Esophagus mucosa (tissue), 1 donor: ENCODE data around the gene FECH. TPM values are rescaled to one million over a fixed set of nuclear protein-coding genes. Genes with fewer than 3 reads are reported as not detected.
"Not testable (repeated sequence)": the region's sequence is repeated elsewhere in the genome, so short reads cannot be mapped to it uniquely, and the experiment has no call there.

ENCODE experiments used
- ATAC-seq: fragments of 200-7000 bp; cut with Tn5 transposase; one replicate; pipeline ENCODE4 v1.9.1; 2020
- total RNA-seq: library from RNA; stranded (reverse); gene quantifications from one replicate; pipeline ENCODE4 v1.2.4, GENCODE V29; 2023
- donor health status: DM: yes; HTN: yes; CAD: no.

FECH gene, protein sequence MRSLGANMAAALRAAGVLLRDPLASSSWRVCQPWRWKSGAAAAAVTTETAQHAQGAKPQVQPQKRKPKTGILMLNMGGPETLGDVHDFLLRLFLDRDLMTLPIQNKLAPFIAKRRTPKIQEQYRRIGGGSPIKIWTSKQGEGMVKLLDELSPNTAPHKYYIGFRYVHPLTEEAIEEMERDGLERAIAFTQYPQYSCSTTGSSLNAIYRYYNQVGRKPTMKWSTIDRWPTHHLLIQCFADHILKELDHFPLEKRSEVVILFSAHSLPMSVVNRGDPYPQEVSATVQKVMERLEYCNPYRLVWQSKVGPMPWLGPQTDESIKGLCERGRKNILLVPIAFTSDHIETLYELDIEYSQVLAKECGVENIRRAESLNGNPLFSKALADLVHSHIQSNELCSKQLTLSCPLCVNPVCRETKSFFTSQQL
- total RNA-seq, result 21.9 TPM

DNA sequence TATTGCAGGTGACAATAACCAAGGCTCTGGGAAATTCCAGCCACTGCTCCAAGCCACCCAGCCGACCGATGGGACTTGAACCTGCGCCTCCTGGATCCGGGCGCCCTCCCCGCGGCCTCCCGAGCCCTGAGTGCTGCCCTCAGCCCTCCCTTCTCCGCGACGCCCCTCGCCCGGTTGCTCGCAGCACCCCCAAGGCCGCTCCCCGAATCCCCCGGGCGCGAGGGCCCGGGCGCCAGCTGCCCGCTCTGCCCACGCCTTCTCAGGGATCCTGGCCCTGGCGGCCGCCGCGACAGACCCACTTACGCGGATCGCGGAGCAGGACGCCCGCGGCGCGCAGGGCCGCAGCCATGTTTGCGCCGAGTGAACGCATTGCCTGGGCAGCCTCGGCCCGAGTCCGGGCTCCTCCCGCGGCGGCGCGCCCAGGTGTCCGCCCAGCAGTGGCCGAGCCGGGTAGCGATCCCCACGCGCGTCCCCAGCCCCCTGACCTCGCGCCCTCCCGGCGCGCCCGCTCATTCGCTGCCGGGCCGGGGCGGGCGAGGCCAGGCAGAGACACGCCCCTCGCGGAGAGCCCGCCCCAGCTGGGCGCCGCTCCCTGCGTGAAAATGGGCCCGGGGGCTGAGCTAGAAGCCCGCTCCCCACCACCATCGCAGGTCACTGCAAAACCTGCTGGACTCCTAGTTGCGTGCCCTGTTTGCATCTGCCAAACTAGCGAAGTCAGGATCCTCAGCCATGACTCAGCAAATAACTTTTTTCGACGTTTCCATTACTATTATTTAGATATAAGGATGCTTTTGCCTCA, at the start of gene FECH:
Gene FECH (minus strand): TSS at position 452 of the 799 bp plus-strand sequence. CDS start 82 bp downstream, at position 370.
- peak; percentile 91 for ATAC-seq

- no peak for ATAC-seq
Measured at GRCh38 chr18:57635003-57635822, 48.7 kb upstream of the FECH start.

DNA sequence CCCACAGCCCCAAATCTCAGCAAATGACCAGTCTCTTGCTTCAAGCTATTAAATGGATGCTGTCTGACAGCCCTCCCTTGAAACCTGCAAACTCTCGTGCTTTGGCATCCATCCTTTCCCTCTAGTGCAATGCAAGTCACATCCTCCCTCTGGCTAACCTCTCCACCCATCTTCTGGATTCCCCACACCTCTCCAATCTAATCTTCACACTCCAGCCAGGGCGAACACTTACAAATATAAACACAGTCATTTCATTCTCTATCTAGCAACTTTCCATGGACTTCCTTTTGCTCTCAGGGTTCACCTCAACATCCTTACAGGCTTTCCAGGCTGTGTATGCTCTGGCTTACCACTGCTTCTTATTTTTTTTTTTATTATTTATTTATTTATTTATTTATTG, 45.2 kb upstream of the FECH start:
- no peak for ATAC-seq

- ATAC-seq, result peak; percentile 3
Measured at GRCh38 chr18:57630754-57631595, 44.5 kb upstream of the FECH start.

GRCh38 chr18:57630002-57630753, 43.7 kb upstream of the FECH start:
- ATAC-seq, result peak; percentile 99

DNA sequence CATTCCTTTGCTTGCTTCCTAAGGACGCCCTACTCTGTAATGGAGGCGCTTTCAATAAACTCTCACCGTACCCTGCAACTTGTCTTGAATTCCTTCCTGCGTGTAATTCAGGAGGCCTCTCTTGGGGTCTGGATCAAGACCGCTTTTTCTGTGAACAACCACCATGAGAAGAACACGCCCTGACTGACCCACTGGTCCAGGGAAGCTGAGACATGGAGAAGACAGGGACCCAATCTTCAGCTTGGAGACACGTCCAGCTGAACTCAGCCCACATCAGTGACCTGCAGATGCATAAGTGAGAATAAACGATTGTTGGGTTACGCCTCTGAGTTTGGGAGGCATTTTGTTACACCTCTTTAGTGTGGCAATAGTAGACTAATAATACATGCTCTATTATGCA, 42.9 kb upstream of the FECH start:
- ATAC-seq, result peak; percentile 3

GRCh38 chr18:57627488-57627887, 41.0 kb upstream of the FECH start:
- ATAC-seq, result no peak

- ATAC-seq, result no peak
Measured at GRCh38 chr18:57624988-57625387, 38.5 kb upstream of the FECH start.

DNA sequence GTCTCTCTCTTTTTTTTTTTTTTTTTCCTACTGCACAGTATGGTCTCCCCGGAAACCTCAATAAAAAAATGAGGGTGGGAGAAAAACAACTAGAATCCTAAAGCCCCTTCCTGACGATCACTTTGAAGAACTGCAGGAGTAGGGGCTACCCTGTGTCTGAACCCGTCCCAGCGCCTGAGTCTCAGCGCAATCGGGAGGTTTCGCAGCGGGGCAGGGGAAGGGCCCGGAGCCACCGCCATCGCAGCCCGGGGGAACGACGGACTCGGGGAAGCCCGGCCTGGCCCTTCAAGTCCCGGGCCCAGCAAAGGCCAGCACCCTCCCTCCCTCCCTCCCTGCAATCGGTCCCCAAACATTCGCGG, 34.7 kb upstream of the FECH start:
- ATAC-seq, result peak; percentile 38

DNA sequence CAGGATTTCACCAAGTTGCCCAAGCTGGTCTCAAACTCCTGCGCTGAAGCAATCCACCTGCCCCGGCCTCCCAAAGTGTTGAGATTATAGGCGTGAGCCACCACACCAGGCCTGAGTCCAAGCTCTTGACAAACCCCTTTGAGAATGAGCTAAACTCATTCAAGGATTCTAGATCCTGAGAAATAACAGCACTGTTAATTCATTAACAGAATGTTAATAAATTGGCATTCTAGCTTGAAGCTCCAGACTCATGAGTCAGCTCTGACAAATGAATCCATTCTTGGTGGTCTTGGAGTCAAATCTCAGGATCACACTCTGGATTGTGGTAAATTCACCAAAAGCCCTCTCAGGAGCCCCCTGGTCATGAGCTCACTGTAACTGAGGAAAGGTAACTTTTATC, 33.4 kb upstream of the FECH start:
- ATAC-seq, result no peak

DNA sequence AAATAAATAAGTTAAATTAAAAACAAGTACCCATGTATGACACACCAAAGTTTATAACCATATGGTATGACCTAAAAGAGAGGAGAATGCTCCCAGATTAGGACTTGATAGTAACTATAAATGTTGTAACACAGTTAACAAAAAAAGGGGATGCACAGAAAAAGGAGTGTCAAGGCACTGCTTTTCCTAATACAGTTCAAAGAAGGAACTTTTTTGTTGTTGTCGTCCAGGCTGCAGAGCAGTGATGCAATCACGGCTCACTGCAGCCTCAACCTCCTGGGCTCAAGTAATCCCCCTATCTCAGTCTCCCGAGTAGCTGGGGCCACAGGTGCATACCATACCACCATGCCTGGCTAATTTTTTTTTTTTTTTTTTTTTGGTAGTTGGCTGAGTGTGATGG, 32.4 kb upstream of the FECH start:
- no peak for ATAC-seq

GRCh38 chr18:57603871-57604270, 17.4 kb upstream of the FECH start:
- ATAC-seq, result no peak

GRCh38 chr18:57595347-57595746, 8.8 kb upstream of the FECH start:
- ATAC-seq, result no peak

DNA sequence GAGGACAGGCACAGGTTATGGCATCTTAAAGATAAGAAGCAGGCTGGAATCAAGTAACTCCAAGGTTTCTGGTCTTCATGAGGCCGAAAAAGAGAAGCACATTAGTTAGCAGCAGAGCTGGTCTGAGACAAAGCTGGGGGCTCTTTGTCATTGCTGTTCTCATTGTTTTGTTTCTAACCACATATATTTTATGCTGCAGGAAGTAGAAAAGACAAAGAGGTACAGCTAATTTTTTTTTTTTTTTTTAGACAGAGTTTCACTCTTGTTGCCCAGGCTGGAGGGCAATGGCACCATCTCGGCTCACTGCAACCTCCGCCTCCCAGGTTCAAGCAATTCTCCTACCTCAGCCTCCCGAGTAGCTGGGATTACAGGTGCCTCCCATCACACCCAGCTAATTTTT, 6.2 kb upstream of the FECH start:
- not testable (repeated sequence) for ATAC-seq

- ATAC-seq, result no peak
Measured at GRCh38 chr18:57589161-57589560, 2.7 kb upstream of the FECH start.

- no peak for ATAC-seq
Measured at GRCh38 chr18:57587098-57587661, 678 bp upstream of the FECH start.

DNA sequence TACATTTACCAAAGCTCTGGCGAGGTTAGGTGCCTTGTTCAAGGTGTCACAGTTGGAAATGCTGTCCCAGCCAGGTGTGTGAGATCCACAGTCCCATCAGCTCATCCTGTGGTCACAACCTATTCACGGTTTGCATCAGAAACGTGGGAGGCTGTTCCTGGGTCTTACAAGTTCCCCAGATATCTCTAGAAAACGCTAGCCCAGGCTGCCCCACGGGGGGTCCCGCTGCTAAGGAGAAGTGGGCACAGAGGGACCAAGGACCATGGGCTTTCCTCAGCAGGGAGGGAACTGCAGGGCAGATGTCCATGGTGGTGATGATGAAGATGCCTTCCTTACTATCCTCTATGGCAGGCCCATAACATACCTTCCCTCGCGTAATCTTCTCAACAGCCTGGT, 649 bp downstream of the FECH start:
- ATAC-seq, result peak; percentile 5

GRCh38 chr18:57585421-57585820, 1.1 kb downstream of the FECH start:
- no peak for ATAC-seq

- no peak for ATAC-seq
Measured at GRCh38 chr18:57584444-57584843, 2.1 kb downstream of the FECH start.

GRCh38 chr18:57583297-57583835, 3.1 kb downstream of the FECH start:
- no peak for ATAC-seq
